BLaER1 treated with 17β-estradiol and CSF1 and Interleukin-3, amounts not matched to agents 10 nM and 100 nM (cell line): ENCODE results near the gene PNO1.
"Not testable (repeated sequence)": the region's sequence is repeated elsewhere in the genome, so short reads cannot be mapped to it uniquely, and the experiment has no call there.

Source experiments
- H3K27ac ChIP-seq, 11 experiments: shearing (Covaris generic); formaldehyde crosslinking; 2 replicates each; pipeline ENCODE4 v1.8.1; 2022
- H3K27me3 ChIP-seq, 11 experiments: shearing (Covaris generic); formaldehyde crosslinking; 2 replicates each; pipeline ENCODE4 v1.8.1; 2022
- H3K36me3 ChIP-seq, 11 experiments: shearing (Covaris generic); formaldehyde crosslinking; 2 replicates each; pipeline ENCODE4 v1.8.1; 2022
- H3K4me1 ChIP-seq, 10 experiments: shearing (Covaris generic); formaldehyde crosslinking; 2 replicates each; pipeline ENCODE4 v1.8.1; 2022
- H3K4me2 ChIP-seq, 11 experiments: shearing (Covaris generic); formaldehyde crosslinking; 2 replicates each; pipeline ENCODE4 v1.8.1; 2022
- H3K4me3 ChIP-seq, 10 experiments: shearing (Covaris generic); formaldehyde crosslinking; 2 replicates each; pipeline ENCODE4 v1.8.1; 2022
- H3K9ac ChIP-seq, 11 experiments: shearing (Covaris generic); formaldehyde crosslinking; 2 replicates each; pipeline ENCODE4 v1.8.1; 2022
- H3K9me3 ChIP-seq, 11 experiments: shearing (Covaris generic); formaldehyde crosslinking; replicated peaks in 1 of 11; 2 replicates each; pipeline ENCODE4 v1.8.1; 2022
- H4K20me1 ChIP-seq, 11 experiments: shearing (Covaris generic); formaldehyde crosslinking; 2 replicates each; pipeline ENCODE4 v1.8.1; 2022
- Cebpa-rat ChIP-seq, 11 experiments: shearing (Covaris generic); IDR thresholded peaks; 2 replicates each; pipeline ENCODE4 v1.8.1; 2022

Gene PNO1

GRCh38 chr2:68157402-68158133 is at the start of gene PNO1:
TSS of gene PNO1 (plus strand) at chr2:68157888. CDS start at chr2:68157935, 47 bp downstream.
- Histone ChIP-seq H3K4me1 (peaks cover 34 to 49% (median 43%) of the 10 kb centered on the region in 10 experiments), H3K27ac (peak within 1 kb of the TSS; percentile 90 to 99 (median 93)), H3K9ac (peak within 1 kb of the TSS; percentile 86 to 99 (median 93)), H3K9me3 (no peaks in the 10 kb centered on the region), H3K27me3 (no peaks in the 10 kb centered on the region), H3K4me2 (peak within 1 kb of the TSS; percentile 73 to 99 (median 89)), H3K36me3 (peaks cover 24 to 46% (median 34%) of the 10 kb centered on the region in 11 experiments), H4K20me1 (peaks cover 0 to 44% (median 5%) of the 10 kb centered on the region in 11 experiments; a peak in 8 of 22 replicates), H3K4me3 (peak within 1 kb of the TSS; percentile 77 to 98 (median 92))
- TF ChIP-seq Cebpa-rat (IDR thresholded peaks at IDR 0.05): no peak

DNA sequence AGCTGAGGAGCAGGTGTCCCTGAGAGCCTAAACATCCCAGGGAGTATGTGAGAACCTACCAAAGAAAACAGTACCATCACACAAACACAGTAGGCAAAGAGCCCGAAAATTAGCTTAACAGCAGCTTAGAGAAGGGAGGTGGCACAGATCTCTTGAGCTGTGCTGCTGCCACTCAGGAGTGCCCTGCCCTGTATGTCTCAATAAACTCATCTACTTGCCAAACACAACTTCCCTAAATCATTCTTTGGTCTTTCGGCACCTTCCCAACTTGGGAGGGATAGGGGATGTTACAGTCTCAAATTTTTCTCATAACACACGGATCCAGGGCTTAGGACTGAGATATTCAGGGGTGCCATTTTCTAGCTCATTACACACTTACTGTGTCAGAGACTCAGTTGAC is 49.6 kb upstream of the PNO1 start:
- no peak for TF ChIP-seq Cebpa-rat (IDR thresholded peaks at IDR 0.05)
- Histone ChIP-seq H3K4me1 (peaks cover 0 to 6% (median 0%) of the 10 kb centered on the region in 10 experiments; a peak in 4 of 20 replicates), H3K9me3 (peaks cover 23 to 28% (median 25%) of the 10 kb centered on the region in 11 experiments), H4K20me1 (no peaks in the 10 kb centered on the region), H3K36me3 (peaks cover 0 to 3% (median 0%) of the 10 kb centered on the region in 11 experiments; a peak in 3 of 22 replicates), H3K9ac (no peak overlapping the region), H3K4me3 (no peak overlapping the region), H3K27ac (no peak overlapping the region), H3K27me3 (no peaks in the 10 kb centered on the region), H3K4me2 (no peak overlapping the region)

DNA sequence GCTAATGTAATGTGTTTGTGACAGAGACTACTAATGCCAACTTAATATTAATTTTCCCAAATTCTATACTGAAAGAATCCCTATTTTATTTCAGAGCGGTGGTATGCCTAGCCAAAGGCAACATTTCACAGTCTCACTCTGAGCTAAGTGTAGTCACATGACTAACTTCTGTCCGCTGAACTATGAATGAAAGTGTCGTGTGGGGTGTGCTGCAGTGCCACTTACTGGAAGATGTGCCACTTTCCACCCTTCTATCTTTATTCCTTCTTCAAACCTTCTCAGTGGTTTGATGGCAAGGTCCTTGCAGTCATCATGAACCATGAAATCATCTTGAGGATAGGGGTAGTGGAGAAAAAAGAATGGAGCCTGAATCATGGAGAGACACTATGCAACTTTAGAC is 47.6 kb upstream of the PNO1 start:
- peaks cover 0 to 3% (median 0%) of the 10 kb centered on the region in 11 experiments; a peak in 3 of 22 replicates for H3K36me3 ChIP-seq
- no peaks in the 10 kb centered on the region for H3K27me3 ChIP-seq
- H3K4me2 ChIP-seq: no peak overlapping the region
- no peaks in the 10 kb centered on the region for H3K4me1 ChIP-seq
- H3K4me3 ChIP-seq: no peak overlapping the region
- H4K20me1 ChIP-seq: no peaks in the 10 kb centered on the region
- H3K9me3 ChIP-seq: peaks cover 17 to 18% (median 18%) of the 10 kb centered on the region in 11 experiments
- no peak for TF ChIP-seq Cebpa-rat (IDR thresholded peaks at IDR 0.05)
- no peak overlapping the region for H3K27ac ChIP-seq
- H3K9ac ChIP-seq: no peak overlapping the region

DNA sequence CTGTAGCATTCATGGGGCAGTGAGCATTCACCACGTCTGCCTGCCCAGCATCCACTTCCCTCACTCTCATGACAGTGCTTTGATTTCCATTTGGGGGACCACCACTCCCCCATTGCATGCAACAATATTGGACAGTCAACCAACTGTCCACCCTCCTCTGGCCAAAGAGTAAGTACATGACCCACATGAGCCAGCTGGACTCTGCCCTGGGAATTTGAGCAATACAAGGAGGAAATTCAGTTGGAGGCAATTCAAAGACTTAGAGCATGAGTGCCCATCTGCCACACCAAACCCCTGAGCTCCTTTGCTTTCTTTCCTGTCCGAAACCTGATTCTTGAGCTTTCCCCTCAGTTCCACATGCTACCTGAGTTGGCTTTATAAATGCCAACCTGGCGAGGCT is 41.7 kb upstream of the PNO1 start:
- Histone ChIP-seq H3K9me3 (no peaks in the 10 kb centered on the region), H3K27ac (no peak overlapping the region), H3K27me3 (no peaks in the 10 kb centered on the region), H3K36me3 (no peaks in the 10 kb centered on the region), H4K20me1 (no peaks in the 10 kb centered on the region), H3K4me3 (no peak overlapping the region), H3K4me1 (peaks cover 2 to 5% (median 4%) of the 10 kb centered on the region in 10 experiments), H3K9ac (no peak overlapping the region), H3K4me2 (no peak overlapping the region)
- no peak for TF ChIP-seq Cebpa-rat (IDR thresholded peaks at IDR 0.05)

- H3K27ac ChIP-seq, H3K9me3 ChIP-seq, H3K36me3 ChIP-seq, H3K4me3 ChIP-seq, H4K20me1 ChIP-seq, H3K27me3 ChIP-seq, H3K9ac ChIP-seq, H3K4me2 ChIP-seq: not testable (repeated sequence)
- peaks cover 8 to 22% (median 16%) of the 10 kb centered on the region in 10 experiments for H3K4me1 ChIP-seq
These were observed 39.8 kb upstream of the PNO1 start for GRCh38 chr2:68117922-68118321.

- no peak overlapping the region for H3K9ac ChIP-seq
- H4K20me1 ChIP-seq: no peaks in the 10 kb centered on the region
- no peak overlapping the region for H3K4me3 ChIP-seq
- no peaks in the 10 kb centered on the region for H3K9me3 ChIP-seq
- no peaks in the 10 kb centered on the region for H3K27me3 ChIP-seq
- H3K27ac ChIP-seq: no peak overlapping the region
- H3K4me1 ChIP-seq: peaks cover 8 to 22% (median 16%) of the 10 kb centered on the region in 10 experiments
- no peaks in the 10 kb centered on the region for H3K36me3 ChIP-seq
- H3K4me2 ChIP-seq: no peak overlapping the region
- no peak for TF ChIP-seq Cebpa-rat (IDR thresholded peaks at IDR 0.05)
These were observed 38.9 kb upstream of the PNO1 start for GRCh38 chr2:68118816-68119215.

DNA sequence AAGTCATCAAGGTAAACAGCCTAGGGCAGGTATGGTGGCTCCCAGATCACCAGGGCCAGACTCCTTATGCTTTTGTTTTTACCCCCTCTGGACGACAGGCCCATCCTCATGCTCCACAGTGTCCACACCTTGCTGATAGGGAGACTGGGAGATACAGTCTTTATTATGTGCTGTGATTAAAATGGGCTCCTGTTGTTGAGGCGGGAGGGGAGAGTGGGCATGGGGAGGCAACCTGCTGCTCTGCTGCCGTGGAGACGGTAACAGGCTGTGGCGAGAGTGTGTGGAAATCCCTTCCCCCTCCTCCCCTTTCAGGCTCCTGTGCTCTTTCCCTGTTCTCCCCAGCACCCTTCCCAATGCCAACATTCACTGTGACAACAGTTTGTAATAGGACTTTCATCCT is 38.2 kb upstream of the PNO1 start:
- Histone ChIP-seq H3K9me3 (no peaks in the 10 kb centered on the region), H3K4me2 (no peak overlapping the region), H3K4me3 (no peak overlapping the region), H3K27me3 (no peaks in the 10 kb centered on the region), H3K9ac (no peak overlapping the region), H3K27ac (no peak overlapping the region), H3K36me3 (no peaks in the 10 kb centered on the region), H3K4me1 (peaks cover 8 to 22% (median 16%) of the 10 kb centered on the region in 10 experiments), H4K20me1 (no peaks in the 10 kb centered on the region)
- no peak for TF ChIP-seq Cebpa-rat (IDR thresholded peaks at IDR 0.05)

- no peaks in the 10 kb centered on the region for H3K9me3 ChIP-seq
- H3K36me3 ChIP-seq: no peaks in the 10 kb centered on the region
- no peak overlapping the region for H3K27ac ChIP-seq
- TF ChIP-seq Cebpa-rat (IDR thresholded peaks at IDR 0.05): no peak
- H3K4me2 ChIP-seq: peak overlapping the region in 8 of 11 experiments; percentile 2 to 61 (median 22); a peak in 9 of 22 replicates
- no peak overlapping the region for H3K4me3 ChIP-seq
- no peaks in the 10 kb centered on the region for H3K27me3 ChIP-seq
- H3K4me1 ChIP-seq: peaks cover 10 to 22% (median 16%) of the 10 kb centered on the region in 10 experiments
- no peak overlapping the region for H3K9ac ChIP-seq
- H4K20me1 ChIP-seq: no peaks in the 10 kb centered on the region
These were observed 35.6 kb upstream of the PNO1 start for GRCh38 chr2:68121873-68122679.

DNA sequence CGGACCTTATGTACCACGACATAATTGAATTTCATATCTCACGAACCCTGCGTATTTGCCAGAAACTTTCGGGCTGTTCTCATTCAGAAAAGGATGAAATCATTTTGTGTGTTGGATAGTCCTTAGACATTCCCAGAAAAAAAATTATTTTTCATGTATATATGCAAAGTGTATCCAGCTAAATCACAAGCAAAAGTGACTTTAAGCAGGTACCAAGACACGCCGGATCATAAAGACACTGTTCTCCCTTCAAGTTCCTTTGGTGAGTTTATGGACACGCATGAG is 35.1 kb upstream of the PNO1 start:
- Histone ChIP-seq H3K27ac (no peak overlapping the region), H3K4me1 (peaks cover 15 to 28% (median 19%) of the 10 kb centered on the region in 10 experiments), H3K27me3 (no peaks in the 10 kb centered on the region), H4K20me1 (no peaks in the 10 kb centered on the region), H3K4me2 (peak overlapping the region in 8 of 11 experiments; percentile 2 to 61 (median 22); a peak in 8 of 22 replicates), H3K36me3 (no peaks in the 10 kb centered on the region), H3K4me3 (no peak overlapping the region), H3K9ac (no peak overlapping the region), H3K9me3 (no peaks in the 10 kb centered on the region)
- TF ChIP-seq Cebpa-rat (IDR thresholded peaks at IDR 0.05): no peak
